Heart left ventricle (tissue), 16 donors: ENCODE data around the gene LMTK3. TPM values are rescaled to one million over a fixed set of nuclear protein-coding genes. Genes with fewer than 3 reads are reported as not detected.
A peak's percentile ranks its signal among the peaks of the same experiment; 100 is the strongest.

Experiments
- ATAC-seq, 4 donors: fragments of 200-7000 bp; cut with Tn5 transposase; one replicate each; pipeline ENCODE4 v1.9.1; 2020 to 2022; ENCODE audit warnings: moderate library complexity in 4 of 4, mild to moderate bottlenecking in 3 of 4, moderate number of reproducible peaks in 1 of 4
- DNase-seq, 5 donors: peaks; one replicate each; pipeline ENCODE4 v3.0.0-alpha.2; 2020
- H3K27ac ChIP-seq, 12 donors: fragments of 200-600 bp; sonication (generic) in 4 of 12; one replicate each; pipeline versions ENCODE4 v1.5.0 to v1.8.0; 2016 to 2022; ENCODE audit warnings: mild to moderate bottlenecking in 2 of 12
- H3K27me3 ChIP-seq, 9 donors: fragments of 200-600 bp; sonication (generic) in 2 of 9; one replicate each; pipeline versions ENCODE4 v1.5.1 to v1.8.0; 2016 to 2022; ENCODE audit warnings: mild to moderate bottlenecking in 3 of 9
- H3K36me3 ChIP-seq, 9 donors: fragments of 200-600 bp; sonication (generic) in 2 of 9; one replicate each; pipeline versions ENCODE4 v1.5.0 to v1.8.0; 2018 to 2022; ENCODE audit warnings: mild to moderate bottlenecking in 2 of 9
- H3K4me1 ChIP-seq, 12 donors: fragments of 200-600 bp; sonication (generic) in 4 of 12; one replicate each; pipeline versions ENCODE4 v1.5.0 to v1.8.0; 2016 to 2022; ENCODE audit warnings: mild to moderate bottlenecking in 3 of 12
- H3K4me3 ChIP-seq, 12 donors: fragments of 200-600 bp; sonication (generic) in 4 of 12; one replicate each; pipeline versions ENCODE4 v1.5.0 to v1.8.0; 2017 to 2022; ENCODE audit warnings: mild to moderate bottlenecking in 9 of 12, moderate library complexity in 4 of 12
- H3K9me3 ChIP-seq, 12 donors: fragments of 200-600 bp; sonication (generic) in 4 of 12; one replicate each; pipeline versions ENCODE4 v1.5.0 to v1.8.0; 2016 to 2022; ENCODE audit warnings: mild to moderate bottlenecking in 1 of 12
- CTCF ChIP-seq, 12 donors: fragments of 200-600 bp; sonication (generic) in 4 of 12; IDR thresholded peaks; one replicate each; pipeline versions ENCODE4 v1.5.0 to v1.8.0; 2018 to 2022; ENCODE audit warnings: antibody characterized with exemption in 12 of 12, mild to moderate bottlenecking in 5 of 12
- POLR2A ChIP-seq, 2 donors: fragments of 450-650 bp; IDR thresholded peaks; one replicate each; pipeline ENCODE4 v1.6.1; 2017; ENCODE audit warnings: antibody characterized with exemption in 2 of 2, mild to moderate bottlenecking in 2 of 2, moderate library complexity in 2 of 2
- WGBS, 4 donors: extraction: QIAGEN DNeasy Blood & Tissue Kit in 2 of 4; methylation state at CpG; one replicate each; pipeline versions ENCODE4 v1.1.5 to v1.1.7; 2013 to 2018; 5-methylcytosine and 5-hydroxymethylcytosine counted together
- intact Hi-C, 10 donors: fragments of 100-400 bp; cut with DNase I; formaldehyde crosslinking; loops; one replicate each; pipeline versions ENCODE4 v1.11.1 to v1.14.2; 2022
- polyA plus RNA-seq, 2 donors: library from polyadenylated mRNA; stranded (reverse); fragments of 200-250 nt; gene quantifications; one replicate each; pipeline ENCODE4 v1.2.3, GENCODE V29; 2013
- total RNA-seq, 9 donors: library from RNA; depleted of rRNA in 2 of 9; stranded (reverse); fragments of >200 nt in 2 of 9; fragmentation: NEBNext Ultra II Directional in 3 of 9; extraction: Animal tissue kit (Norgen Biotek cat#: 25700) in 3 of 9; gene quantifications; one replicate each; pipeline versions ENCODE4 v1.1.0 to v1.2.4, GENCODE V29; 2016 to 2023
- donor health status: ischemic (EF 13 %, LVEDD 7.1; RV severe dilation, severe dysfunction).
- donor health status: healthy with polysubstance abuse.
- donor health status: DM: no; HTN: yes; CAD: no.
- donor health status: DM: no; HTN: no; CAD: no.
- donor health status: ischemic (EF 25% LVEDD 6.9; RV normal size, moderate dysfunction).
- donor health status: ischemic (EF 25% LVEDD 5.7; RV mildly dilated, moderate dysfunction).
- donor health status: healthy.
- donor health status: DM: yes; HTN: yes; CAD: no.
- donor health status: ischemic (EF 35%, LVEDD 5.7; RV mildly dilated, moderate dysfunction).
- donor health status: nonischemic (EF 11% LVEDD 7.7; RV severe dilation, severe dysfunction).
- donor health status: DM: yes; HTN: yes; CAD: no.
- donor health status: PGD.
- donor health status: ischemic (EF 29% LVEDD 5.4; RV normal size, mild dysfunction).
- donor health status: nonischemic (EF 23%, LVEDD 6.1; RV moderate dilation, normal function).

Gene LMTK3
- total and polyA plus RNA-seq, 11 donors = 0.19 to 1.9 (median 1.3) TPM

- no peak for ATAC-seq
- Histone ChIP-seq H3K4me1 (no peaks in the 10 kb centered on the region), H3K9me3 (no peaks in the 10 kb centered on the region), H3K4me3 (no peak overlapping the region), H3K36me3 (peaks cover 0 to 32% (median 16%) of the 10 kb centered on the region in 9 donors), H3K27me3 (no peaks in the 10 kb centered on the region), H3K27ac (no peak overlapping the region)
- TF ChIP-seq POLR2A (IDR thresholded peaks at IDR 0.05) = no peak
- no peak for TF ChIP-seq CTCF (IDR thresholded peaks at IDR 0.05)
- 89 to 98% (median 92%) methylated on average over 2 of the region's 2 CpGs for WGBS, 4 donors
- DNase-seq = no peak
- intact Hi-C loops = no loop called here
Measured at GRCh38 chr19:48458016-48458415, 53.6 kb downstream of the LMTK3 start.

- no peak for ATAC-seq
- H3K9me3 ChIP-seq = no peaks in the 10 kb centered on the region
- no peak overlapping the region for H3K27ac ChIP-seq
- no peak overlapping the region for H3K4me3 ChIP-seq
- intact Hi-C loops = no loop called here
- TF ChIP-seq CTCF (IDR thresholded peaks at IDR 0.05) (no peak), POLR2A (IDR thresholded peaks at IDR 0.05) (no peak)
- WGBS, 4 donors = 95 to 99% (median 97%) methylated on average over 4 of the region's 4 CpGs
- DNase-seq = no peak
- H3K27me3 ChIP-seq = no peaks in the 10 kb centered on the region
- H3K4me1 ChIP-seq = no peaks in the 10 kb centered on the region
- peaks cover 2 to 44% (median 27%) of the 10 kb centered on the region in 9 donors for H3K36me3 ChIP-seq
Measured at GRCh38 chr19:48456864-48457263, 54.8 kb downstream of the LMTK3 start.

GRCh38 chr19:48455908-48456562 is 55.6 kb downstream of the LMTK3 start:
- DNase-seq (peak in 1 of 5 donors; percentile 21), ATAC-seq (peak in 1 of 4 donors; percentile 13)
- H3K36me3 ChIP-seq = peaks cover 2 to 52% (median 35%) of the 10 kb centered on the region in 9 donors

More at GRCh38 chr19:48455908-48456562, 55.6 kb downstream of the LMTK3 start:
- H3K27ac ChIP-seq = no peak overlapping the region
- TF ChIP-seq POLR2A (IDR thresholded peaks at IDR 0.05) (no peak), CTCF (IDR thresholded peaks at IDR 0.05) (no peak)
- 93 to 95% (median 94%) methylated on average over 5 to 11 of the region's 11 CpGs for WGBS, 4 donors
- H3K4me3 ChIP-seq = no peak overlapping the region
- H3K4me1 ChIP-seq = no peaks in the 10 kb centered on the region
- intact Hi-C loops = no loop called here
- no peaks in the 10 kb centered on the region for H3K27me3 ChIP-seq
- no peaks in the 10 kb centered on the region for H3K9me3 ChIP-seq
